Cardiac ventricle fibroblast (primary cell): ENCODE data around the gene FAM135A. TPM values are rescaled to one million over a fixed set of nuclear protein-coding genes. Genes with fewer than 3 reads are reported as not detected.

Experiments used
- total RNA-seq: library from RNA; depleted of rRNA; stranded (reverse); fragments of >200 nt; gene quantifications from 2 replicates; pipeline ENCODE4 v1.2.3, GENCODE V29; 2015

Gene FAM135A
- total RNA-seq, result 7.6 and 8.3 TPM in 2 replicates

GRCh38 chr6:70413114-70413991, at the start of gene FAM135A:
FAM135A (plus strand) TSS chr6:70413508; CDS start chr6:70428343, 14,835 bp downstream.

GRCh38 chr6:70566751-70567382, 153.6 kb downstream of the FAM135A start, which contains the start of gene SDHAF4:
SDHAF4 (plus strand) TSS chr6:70566930; CDS start chr6:70566941, 11 bp downstream.

Other genes starting within 250 kb of the FAM135A start
- not detected in 2 replicates for gene COL9A1, start 110.4 kb upstream of the FAM135A start, total RNA-seq
- 5.7 and 13.9 TPM in 2 replicates for gene SDHAF4, start 153.4 kb downstream of the FAM135A start, total RNA-seq